ENCODE results near the gene GPSM3. TPM values are rescaled to one million over a fixed set of nuclear protein-coding genes. Genes with fewer than 3 reads are reported as not detected.
"Not testable (repeated sequence)": the region's sequence is repeated elsewhere in the genome, so short reads cannot be mapped to it uniquely, and the experiment has no call there.

The GPSM3 gene
- total and polyA plus RNA-seq, 11 donors: 1.6 to 41.0 (median 3.8) TPM

DNA sequence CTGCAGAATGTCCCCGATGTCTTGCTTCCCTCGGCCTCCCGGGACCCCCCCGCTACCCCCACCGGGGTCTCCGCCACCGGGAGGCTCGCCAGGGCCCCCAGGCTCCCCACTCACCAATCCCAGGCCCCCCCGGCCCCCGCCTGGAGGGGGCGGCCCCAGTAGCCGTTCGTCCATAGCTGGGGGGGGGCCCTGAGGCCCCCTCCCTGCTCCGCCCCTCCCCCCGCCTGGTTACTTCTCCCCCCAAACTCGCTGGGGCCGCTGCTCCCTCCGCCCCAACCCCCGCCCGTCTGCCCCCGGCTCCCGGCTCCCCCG, 2.7 kb downstream of the GPSM3 start:
- intact Hi-C loops (cut with DNase I): loop anchor here in 3 of 10 donors (5.0 to 10.0 kb wide), 3 partner anchors 62 to 1015 kb away; partner anchors contain the start of genes ATF6B (in 1 of the 3), HSD17B8 (in 1 of the 3), RING1 (in 1 of the 3) and RXRB (in 1 of the 3)
- Histone ChIP-seq H3K27ac (peak overlapping the region; percentile 90 to 100 (median 97)), H3K4me1 (peaks cover 0 to 82% (median 55%) of the 10 kb centered on the region in 12 donors), H3K9me3 (no peaks in the 10 kb centered on the region), H3K36me3 (peaks cover 0 to 27% (median 19%) of the 10 kb centered on the region in 9 donors), H3K27me3 (no peaks in the 10 kb centered on the region), H3K4me3 (peak overlapping the region; percentile 59 to 93 (median 80))
- DNase-seq (no peak), ATAC-seq (peak in 3 of 4 donors; percentile 1 to 4 (median 1))
- 10 to 22% (median 15%) methylated on average over 11 to 23 of the region's 23 CpGs; no CpG with 5 or more reads in 1 of the 4 donors for WGBS, 4 donors
- TF ChIP-seq, protein P1, sequence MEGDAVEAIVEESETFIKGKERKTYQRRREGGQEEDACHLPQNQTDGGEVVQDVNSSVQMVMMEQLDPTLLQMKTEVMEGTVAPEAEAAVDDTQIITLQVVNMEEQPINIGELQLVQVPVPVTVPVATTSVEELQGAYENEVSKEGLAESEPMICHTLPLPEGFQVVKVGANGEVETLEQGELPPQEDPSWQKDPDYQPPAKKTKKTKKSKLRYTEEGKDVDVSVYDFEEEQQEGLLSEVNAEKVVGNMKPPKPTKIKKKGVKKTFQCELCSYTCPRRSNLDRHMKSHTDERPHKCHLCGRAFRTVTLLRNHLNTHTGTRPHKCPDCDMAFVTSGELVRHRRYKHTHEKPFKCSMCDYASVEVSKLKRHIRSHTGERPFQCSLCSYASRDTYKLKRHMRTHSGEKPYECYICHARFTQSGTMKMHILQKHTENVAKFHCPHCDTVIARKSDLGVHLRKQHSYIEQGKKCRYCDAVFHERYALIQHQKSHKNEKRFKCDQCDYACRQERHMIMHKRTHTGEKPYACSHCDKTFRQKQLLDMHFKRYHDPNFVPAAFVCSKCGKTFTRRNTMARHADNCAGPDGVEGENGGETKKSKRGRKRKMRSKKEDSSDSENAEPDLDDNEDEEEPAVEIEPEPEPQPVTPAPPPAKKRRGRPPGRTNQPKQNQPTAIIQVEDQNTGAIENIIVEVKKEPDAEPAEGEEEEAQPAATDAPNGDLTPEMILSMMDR (IDR thresholded peaks at IDR 0.05): no peak
- no peak for TF ChIP-seq POLR2A (IDR thresholded peaks at IDR 0.05)

- H3K27me3 ChIP-seq: no peaks in the 10 kb centered on the region
- peaks cover 0 to 29% (median 19%) of the 10 kb centered on the region in 9 donors for H3K36me3 ChIP-seq
- peak overlapping the region; percentile 90 to 100 (median 97) for H3K27ac ChIP-seq
- TF ChIP-seq, protein P1 (IDR thresholded peaks at IDR 0.05): no peak
- TF ChIP-seq POLR2A (IDR thresholded peaks at IDR 0.05): no peak
- WGBS, 4 donors: 1 to 5% (median 2%) methylated on average over 8 to 10 of the region's 10 CpGs
- H3K9me3 ChIP-seq: no peaks in the 10 kb centered on the region
- peak overlapping the region; percentile 59 to 93 (median 80) for H3K4me3 ChIP-seq
- H3K4me1 ChIP-seq: peaks cover 0 to 82% (median 57%) of the 10 kb centered on the region in 12 donors
- intact Hi-C loops (cut with DNase I): no loop called here
- no peak for DNase-seq
- no peak for ATAC-seq
Observed at GRCh38 chr6:32189069-32189741, 3.2 kb downstream of the GPSM3 start.

DNA sequence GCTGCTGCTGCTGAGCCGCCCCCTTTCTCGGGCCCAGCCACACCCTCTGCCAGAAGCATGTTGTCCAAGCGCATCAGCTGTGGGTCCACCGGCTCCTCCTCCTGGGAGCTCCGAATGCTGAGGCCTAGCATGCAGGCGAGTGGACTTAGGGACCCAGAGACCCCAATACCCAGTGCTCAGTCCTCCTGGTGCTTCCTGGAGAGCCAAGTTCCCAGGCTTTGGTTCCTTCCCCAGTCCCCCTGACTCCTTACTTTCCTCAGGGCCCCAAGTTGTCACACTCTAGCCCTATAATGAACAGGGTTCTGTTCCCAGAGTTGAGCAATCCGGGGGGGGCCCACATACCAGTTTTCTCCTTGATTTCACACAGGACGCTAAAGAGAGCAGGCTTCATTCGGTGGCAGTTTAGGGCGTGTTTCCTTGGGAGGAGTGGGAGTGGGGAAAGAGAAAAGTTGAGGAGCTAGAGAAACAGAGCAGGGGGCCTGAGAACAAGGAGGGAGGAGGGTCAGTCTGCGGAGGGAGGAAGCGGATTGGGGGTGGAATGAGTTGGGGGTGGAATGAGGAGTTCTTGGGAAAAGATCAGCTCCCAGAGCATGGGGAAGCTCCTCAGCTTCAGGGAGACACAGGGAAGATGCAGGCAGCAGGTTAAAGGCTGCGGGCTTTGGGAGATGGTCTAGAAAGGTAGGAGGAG, 3.9 kb downstream of the GPSM3 start:
- peak overlapping the region in 11 of 12 donors; percentile 59 to 93 (median 81) for H3K4me3 ChIP-seq
- DNase-seq (peak in 1 of 5 donors; percentile 26), ATAC-seq (no peak)
- H3K36me3 ChIP-seq: peaks cover 0 to 33% (median 21%) of the 10 kb centered on the region in 9 donors
- peak overlapping the region; percentile 90 to 100 (median 97) for H3K27ac ChIP-seq
- H3K27me3 ChIP-seq: no peaks in the 10 kb centered on the region
- 13 to 27% (median 20%) methylated on average over 10 to 13 of the region's 13 CpGs for WGBS, 4 donors
- intact Hi-C loops (cut with DNase I): no loop called here
- no peak for TF ChIP-seq POLR2A (IDR thresholded peaks at IDR 0.05)
- TF ChIP-seq, protein P1 (IDR thresholded peaks at IDR 0.05): no peak
- H3K9me3 ChIP-seq: no peaks in the 10 kb centered on the region
- peaks cover 4 to 84% (median 64%) of the 10 kb centered on the region in 12 donors for H3K4me1 ChIP-seq

GRCh38 chr6:32187725-32188380, 4.6 kb downstream of the GPSM3 start:
- peaks cover 4 to 83% (median 61%) of the 10 kb centered on the region in 12 donors for H3K4me1 ChIP-seq
- 67 to 82% (median 75%) methylated on average over 14 to 18 of the region's 18 CpGs for WGBS, 4 donors
- not testable (repeated sequence) for DNase-seq

More at GRCh38 chr6:32187725-32188380, 4.6 kb downstream of the GPSM3 start:
- H3K27me3 ChIP-seq; H3K9me3 ChIP-seq; intact Hi-C loops (cut with DNase I); ATAC-seq: not testable (repeated sequence)
- peak overlapping the region in 8 of 12 donors; percentile 74 to 93 (median 84) for H3K4me3 ChIP-seq
- H3K27ac ChIP-seq: peak overlapping the region in 11 of 12 donors; percentile 93 to 100 (median 98)
- H3K36me3 ChIP-seq: peaks cover 0 to 40% (median 27%) of the 10 kb centered on the region in 9 donors
